Osteocyte (in vitro differentiated cells): ENCODE measurements around the gene SPG7. TPM values are rescaled to one million over a fixed set of nuclear protein-coding genes. Genes with fewer than 3 reads are reported as not detected.

Source experiments
- DNase-seq: peaks from one replicate; pipeline ENCODE4 v3.0.0; 2021; ENCODE audit warnings: mixed read lengths; ENCODE audit not compliant: unreplicated experiment; ENCODE audit errors: extremely low spot score
- H3K27ac Mint-ChIP-seq: one replicate; pipeline ENCODE4 v1.8.0; 2021; ENCODE audit warnings: mild to moderate bottlenecking, mixed read lengths; ENCODE audit not compliant: unreplicated experiment
- H3K27me3 Mint-ChIP-seq: one replicate; pipeline ENCODE4 v1.8.0; 2021; ENCODE audit warnings: mixed read lengths; ENCODE audit not compliant: unreplicated experiment
- H3K36me3 Mint-ChIP-seq: one replicate; pipeline ENCODE4 v1.8.0; 2021; ENCODE audit warnings: mixed read lengths; ENCODE audit not compliant: unreplicated experiment
- H3K4me1 Mint-ChIP-seq: one replicate; pipeline ENCODE4 v1.8.0; 2021; ENCODE audit warnings: mixed read lengths; ENCODE audit not compliant: unreplicated experiment
- H3K4me3 Mint-ChIP-seq: one replicate; pipeline ENCODE4 v1.8.0; 2021; ENCODE audit warnings: mild to moderate bottlenecking, moderate library complexity, mixed read lengths; ENCODE audit not compliant: unreplicated experiment
- H3K9me3 Mint-ChIP-seq: one replicate; pipeline ENCODE4 v1.8.0; 2021; ENCODE audit warnings: mixed read lengths; ENCODE audit not compliant: unreplicated experiment
- CTCF ChIP-seq: fragments of 200-600 bp; sonication (generic); IDR thresholded peaks from 2 replicates; pipeline ENCODE4 v1.5.0; 2021; ENCODE audit warnings: antibody characterized with exemption, mild to moderate bottlenecking, moderate library complexity
- total RNA-seq: library from RNA; stranded (reverse); gene quantifications from 2 replicates; pipeline ENCODE4 v1.2.1, GENCODE V29; 2021

SPG7 gene
- total RNA-seq, 1 donor from 2014 or later, result 125 TPM

GRCh38 chr16:89555780-89556179, 47.6 kb downstream of the SPG7 start:
- no peaks in the 10 kb centered on the region for H3K27me3 Mint-ChIP-seq
- no peak for TF ChIP-seq CTCF
- DNase-seq, result no peak
- H3K9me3 Mint-ChIP-seq, result no peaks in the 10 kb centered on the region
- peaks cover 19% of the 10 kb centered on the region for H3K4me1 Mint-ChIP-seq
- no peak overlapping the region for H3K4me3 Mint-ChIP-seq
- no peak overlapping the region for H3K27ac Mint-ChIP-seq
- H3K36me3 Mint-ChIP-seq, result peaks cover 18% of the 10 kb centered on the region

- peak; percentile 81 for TF ChIP-seq CTCF
- H3K4me1 Mint-ChIP-seq, result peaks cover 26% of the 10 kb centered on the region
- H3K4me3 Mint-ChIP-seq, result peak overlapping the region; percentile 14
- H3K27me3 Mint-ChIP-seq, result no peaks in the 10 kb centered on the region
- no peaks in the 10 kb centered on the region for H3K9me3 Mint-ChIP-seq
- peaks cover 20% of the 10 kb centered on the region for H3K36me3 Mint-ChIP-seq
- peak; percentile 90 for DNase-seq
- H3K27ac Mint-ChIP-seq, result peak overlapping the region; percentile 41
Measured at GRCh38 chr16:89556750-89557689, 48.8 kb downstream of the SPG7 start.

- Mint-ChIP-seq H3K27ac (peak overlapping the region; percentile 41), H3K27me3 (no peaks in the 10 kb centered on the region), H3K4me1 (peaks cover 34% of the 10 kb centered on the region), H3K9me3 (no peaks in the 10 kb centered on the region), H3K4me3 (peak overlapping the region; percentile 14), H3K36me3 (peaks cover 24% of the 10 kb centered on the region)
- DNase-seq, result no peak
- TF ChIP-seq CTCF, result no peak
Measured at GRCh38 chr16:89557690-89558490, 49.7 kb downstream of the SPG7 start.

DNA sequence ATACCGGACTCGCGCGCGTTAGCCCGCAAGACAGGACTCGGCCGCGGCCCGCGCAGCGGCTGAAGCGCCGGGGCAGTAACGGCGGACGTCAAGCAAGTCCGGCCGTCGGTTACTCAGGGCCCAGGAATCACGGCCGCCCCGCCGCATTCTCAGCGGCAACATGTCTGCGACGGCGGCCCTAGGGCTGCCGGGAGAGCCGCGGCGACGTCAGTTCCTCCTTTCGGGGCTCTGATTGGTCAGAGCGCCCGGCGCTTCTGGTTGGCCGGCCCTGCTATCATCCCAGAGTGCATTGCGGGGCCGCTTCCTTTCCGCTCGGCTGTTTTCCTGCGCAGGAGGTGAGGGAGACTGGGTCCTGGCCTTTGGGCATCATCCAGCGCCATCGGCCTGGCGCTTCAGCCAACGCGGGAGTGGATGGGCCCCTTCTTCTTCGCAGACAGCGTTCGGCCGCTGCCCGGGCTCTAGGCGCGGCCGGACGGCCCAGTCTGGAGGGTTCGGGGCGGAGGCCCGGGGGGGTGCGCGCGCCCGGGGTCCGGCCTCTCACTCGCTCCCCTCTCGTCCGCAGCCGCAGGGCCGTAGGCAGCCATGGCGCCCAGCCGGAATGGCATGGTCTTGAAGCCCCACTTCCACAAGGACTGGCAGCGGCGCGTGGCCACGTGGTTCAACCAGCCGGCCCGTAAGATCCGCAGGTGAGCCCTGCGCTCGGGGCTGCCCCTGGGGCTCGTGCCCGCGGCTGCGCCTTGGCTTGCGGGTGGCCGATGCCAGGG, 52.4 kb downstream of the SPG7 start, which contains the start of gene RPL13:
TSS of gene RPL13 (plus strand) at position 305 of the 764 bp plus-strand sequence. CDS start at position 583, 278 bp downstream.
- peak within 1 kb of the TSS; percentile 99 for H3K27ac Mint-ChIP-seq
- no peaks in the 10 kb centered on the region for H3K27me3 Mint-ChIP-seq
- H3K4me1 Mint-ChIP-seq, result peaks cover 58% of the 10 kb centered on the region
- peak; percentile 97 for DNase-seq
- no peak for TF ChIP-seq CTCF
- H3K9me3 Mint-ChIP-seq, result no peaks in the 10 kb centered on the region
- H3K36me3 Mint-ChIP-seq, result peaks cover 41% of the 10 kb centered on the region
- H3K4me3 Mint-ChIP-seq, result peak within 1 kb of the TSS; percentile 96
